GM20431 (cell line): ENCODE data around the gene ERRFI1.

Experiments used
- in situ Hi-C: fragments of 300-500 bp; cut with MseI, MboI; formaldehyde crosslinking; loops from one replicate; pipeline ENCODE4 v1.15.0; 2020; ENCODE audit warnings: low sequenced_read_pairs; ENCODE audit not compliant: unreplicated experiment

Gene ERRFI1

DNA sequence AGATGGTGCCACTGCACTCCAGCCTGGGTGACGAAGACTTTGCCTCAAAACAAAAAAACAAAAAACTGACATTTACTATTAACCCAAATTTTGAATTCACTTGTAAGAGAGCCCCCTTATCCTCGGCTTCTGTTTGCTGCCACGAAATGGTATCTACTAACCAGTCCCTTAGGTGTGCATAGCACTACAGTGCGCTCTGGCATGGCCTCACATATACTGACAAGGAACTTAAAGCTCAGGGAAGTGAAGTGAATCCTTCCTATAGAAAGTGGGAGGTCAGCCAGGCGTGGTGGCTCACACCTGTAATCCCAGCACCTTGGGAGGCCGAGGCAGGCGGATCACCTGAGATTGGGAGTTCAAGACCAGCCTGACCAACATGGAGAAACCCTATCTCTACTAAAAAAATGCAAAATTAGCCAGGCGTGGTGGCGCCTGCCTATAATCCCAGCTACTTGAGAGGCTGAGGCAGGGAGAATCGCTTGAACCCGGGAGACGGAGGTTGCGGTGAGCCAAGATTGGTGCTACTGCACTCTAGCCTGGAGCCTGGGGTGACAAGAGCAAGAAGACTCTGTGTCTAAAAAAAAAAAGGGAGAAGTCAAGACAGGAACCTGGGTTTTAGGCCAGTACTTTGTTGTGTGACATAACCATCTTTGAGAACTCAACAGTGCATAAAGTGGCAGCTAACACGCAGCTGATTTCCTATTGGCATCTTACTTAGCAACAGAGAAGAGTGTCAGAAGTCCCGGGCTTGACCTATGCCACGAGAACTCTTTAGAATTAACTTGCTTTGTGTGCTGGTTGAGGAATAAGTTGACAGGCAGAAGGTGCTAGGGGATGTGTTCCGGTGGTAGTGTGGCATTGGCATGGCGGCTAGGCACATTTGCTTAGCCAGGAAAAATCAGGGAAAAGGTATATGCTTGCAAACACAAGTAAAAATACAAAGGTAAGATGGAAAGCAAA, 16.8 kb downstream of the ERRFI1 start:
- in situ Hi-C loops: no loop called here

DNA sequence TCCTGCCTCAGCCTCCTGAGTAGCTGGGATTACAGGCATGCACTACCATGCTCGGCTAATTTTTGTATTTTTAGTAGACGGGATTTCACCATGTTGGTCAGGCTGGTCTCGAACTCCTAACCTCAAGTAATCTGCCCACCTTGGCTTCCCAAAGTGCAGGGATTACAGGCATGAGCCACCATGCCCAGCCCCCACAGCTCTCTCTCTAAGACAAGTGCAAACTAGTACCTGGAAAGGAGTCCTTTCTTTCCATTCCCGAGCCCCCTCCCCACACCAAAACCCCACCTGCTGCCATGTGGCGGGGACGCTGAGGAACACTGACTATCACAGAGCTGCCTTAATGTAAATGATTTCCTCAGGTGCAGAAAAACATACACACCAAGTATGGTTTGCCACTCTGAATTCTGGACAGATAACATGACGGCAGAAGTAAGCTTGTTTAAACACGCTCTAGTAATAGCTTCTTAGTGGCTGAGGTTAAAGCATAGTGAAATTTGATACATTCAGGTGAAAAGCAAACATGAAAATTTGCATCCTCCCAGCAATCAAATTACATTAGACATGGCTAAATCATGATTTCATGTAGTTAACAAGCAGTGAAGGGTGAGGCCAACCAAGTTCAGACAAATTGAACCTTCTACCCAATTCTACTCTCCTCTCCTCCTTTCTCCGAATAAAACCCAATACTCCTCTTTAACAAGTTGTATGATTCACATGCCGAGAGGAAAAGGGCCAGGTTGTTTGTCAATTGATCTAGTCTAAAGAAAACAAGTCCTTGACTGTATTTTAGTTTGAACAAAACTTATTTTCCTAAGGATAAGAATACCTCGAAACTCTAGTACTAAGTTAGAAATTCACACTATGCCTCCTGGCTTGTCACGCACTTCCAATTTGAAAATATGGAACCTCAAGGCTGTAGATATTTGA, 19.8 kb downstream of the ERRFI1 start:
- in situ Hi-C loops: no loop called here

DNA sequence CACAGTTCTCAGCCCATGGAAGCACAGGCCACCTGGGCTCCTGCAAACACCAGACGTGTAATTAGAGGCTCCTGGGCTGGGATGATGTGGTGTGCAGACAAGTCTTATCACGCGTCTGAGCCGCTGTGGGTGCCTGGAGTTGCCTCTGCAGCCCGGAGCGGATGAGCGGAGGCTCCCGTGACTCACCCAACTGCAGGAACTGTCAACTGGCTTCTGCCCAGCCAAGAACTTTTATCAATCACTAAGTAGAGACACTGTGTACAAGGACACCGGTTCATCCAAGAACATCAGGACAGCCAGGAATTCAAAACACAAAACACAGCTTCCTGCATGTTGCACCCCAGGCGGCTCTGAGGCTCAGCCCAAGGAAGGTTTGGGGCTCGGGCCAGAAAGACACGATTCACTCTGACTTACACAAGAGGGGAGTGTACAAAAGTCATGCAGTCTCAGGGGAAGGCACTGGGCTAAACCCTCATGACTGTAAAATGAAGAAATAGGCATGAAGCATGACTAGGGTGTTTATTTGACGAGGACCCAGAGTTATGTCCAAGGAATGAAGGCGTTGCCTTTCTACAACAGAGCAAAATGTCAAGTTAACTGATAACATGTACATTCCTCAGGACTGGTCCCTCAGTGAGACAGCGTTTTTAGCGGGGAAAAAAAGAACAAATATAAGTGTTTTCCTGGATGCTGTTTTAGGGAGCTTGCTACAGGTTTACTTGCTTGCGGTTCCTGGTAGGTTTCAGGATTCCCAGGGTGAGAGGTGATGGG, 21.1 kb downstream of the ERRFI1 start:
- in situ Hi-C loops: no loop called here

DNA sequence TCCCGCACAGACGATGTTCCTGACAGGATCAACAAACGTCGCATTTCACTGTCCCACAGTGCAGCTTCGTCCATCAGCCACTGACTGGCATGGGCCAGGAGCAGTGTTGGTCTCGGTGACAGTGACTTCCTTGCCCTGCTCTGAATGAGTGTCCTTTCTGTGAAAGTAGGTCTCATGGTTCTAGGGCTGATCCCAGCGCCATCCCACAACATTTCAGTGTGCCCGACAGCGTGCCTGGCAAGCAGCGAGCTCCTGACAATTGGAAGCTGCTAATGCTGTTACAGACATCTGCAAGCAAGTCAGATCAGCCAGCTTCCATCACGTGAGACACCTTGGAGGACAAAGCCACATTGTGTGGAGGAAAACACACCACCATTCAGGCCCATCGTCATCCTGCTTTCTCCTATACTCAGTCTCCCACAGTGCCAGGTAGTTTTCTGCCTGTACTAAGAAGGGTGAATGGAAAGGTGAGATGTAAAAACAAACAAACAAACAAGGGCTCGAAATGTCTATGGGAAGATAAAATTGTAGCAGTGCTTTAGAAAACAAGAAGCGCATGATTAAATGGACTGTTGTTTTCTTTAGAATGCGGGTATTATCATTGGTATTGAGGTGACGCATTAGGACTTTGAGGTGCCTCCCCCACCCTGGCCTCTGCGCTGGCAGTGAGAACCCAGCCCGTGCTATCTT, 21.9 kb downstream of the ERRFI1 start:
- in situ Hi-C loops: no loop called here

GRCh38 chr1:8003438-8004112, 22.5 kb downstream of the ERRFI1 start:
- in situ Hi-C loops: no loop called here

- in situ Hi-C loops: no loop called here
These were observed 23.2 kb downstream of the ERRFI1 start for GRCh38 chr1:8002921-8003320.

- in situ Hi-C loops: no loop called here
These were observed 23.7 kb downstream of the ERRFI1 start for GRCh38 chr1:8002329-8002910.

DNA sequence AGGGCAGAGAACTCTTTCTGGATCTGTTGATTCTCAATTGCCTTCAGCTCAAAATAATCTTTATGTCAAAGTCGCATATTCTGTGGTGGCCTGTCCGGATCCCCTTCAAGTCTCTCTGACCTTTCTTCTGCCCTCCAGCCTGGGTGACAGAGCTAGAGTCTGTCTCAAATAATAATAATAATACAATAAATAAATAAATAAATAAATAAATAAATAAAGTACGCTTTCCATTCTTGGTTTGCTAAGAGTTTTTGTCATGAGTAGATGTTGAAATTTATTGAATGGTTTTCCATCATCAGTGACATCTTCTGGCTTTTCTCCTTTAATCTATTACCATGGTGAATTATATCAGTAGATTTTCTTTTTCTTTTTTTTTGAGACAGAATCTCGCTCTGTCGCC, 30.7 kb downstream of the ERRFI1 start:
- in situ Hi-C loops: loop anchor here (25.0 kb wide), 1 partner anchor 867 kb away; no protein-coding TSS in a partner anchor

DNA sequence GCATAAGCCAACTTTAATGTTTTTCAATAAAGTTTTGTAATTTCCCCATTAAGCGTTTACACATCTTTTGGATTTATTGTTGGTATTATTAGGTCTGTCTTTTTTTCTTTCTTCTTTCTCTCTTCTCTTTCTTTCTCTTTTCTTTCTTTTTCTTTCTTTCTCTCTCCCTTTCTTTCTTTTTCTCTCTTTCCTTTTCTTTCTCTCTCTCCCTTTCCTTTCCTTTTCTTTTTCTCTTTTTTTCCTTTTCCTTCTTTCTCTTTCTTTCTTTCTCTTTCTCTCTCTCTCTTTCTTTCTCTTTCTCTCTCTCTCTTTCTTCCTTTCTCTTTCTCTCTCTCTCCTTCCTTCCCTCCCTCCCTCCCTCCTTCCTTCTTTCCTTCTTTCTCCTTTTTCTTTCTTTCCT, 31.3 kb downstream of the ERRFI1 start:
- in situ Hi-C loops: loop anchor here (25.0 kb wide), 1 partner anchor 867 kb away; no protein-coding TSS in a partner anchor

GRCh38 chr1:7993593-7994479, 32.3 kb downstream of the ERRFI1 start:
- in situ Hi-C loops: loop anchor here (25.0 kb wide), 1 partner anchor 868 kb away; no protein-coding TSS in a partner anchor

DNA sequence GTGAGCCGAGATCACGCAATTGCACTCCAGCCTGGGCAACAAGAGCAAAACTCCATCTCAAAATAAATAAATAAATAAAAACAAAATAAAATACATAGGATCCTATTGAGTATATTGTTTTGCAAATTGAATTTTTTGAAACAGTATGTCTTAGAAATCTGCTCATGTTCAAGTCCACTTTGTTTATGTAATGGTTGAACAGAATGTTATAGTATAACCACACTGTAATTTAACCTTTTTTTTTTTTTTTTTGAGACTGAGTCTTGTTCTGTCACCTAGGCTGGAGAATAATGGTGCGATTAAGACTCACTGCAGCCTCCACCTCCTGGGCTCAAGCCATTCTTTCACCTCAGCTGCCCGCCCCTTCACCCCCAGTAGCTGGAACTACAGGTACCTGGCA, 33.2 kb downstream of the ERRFI1 start:
- in situ Hi-C loops: loop anchor here (25.0 kb wide), 1 partner anchor 869 kb away; no protein-coding TSS in a partner anchor

DNA sequence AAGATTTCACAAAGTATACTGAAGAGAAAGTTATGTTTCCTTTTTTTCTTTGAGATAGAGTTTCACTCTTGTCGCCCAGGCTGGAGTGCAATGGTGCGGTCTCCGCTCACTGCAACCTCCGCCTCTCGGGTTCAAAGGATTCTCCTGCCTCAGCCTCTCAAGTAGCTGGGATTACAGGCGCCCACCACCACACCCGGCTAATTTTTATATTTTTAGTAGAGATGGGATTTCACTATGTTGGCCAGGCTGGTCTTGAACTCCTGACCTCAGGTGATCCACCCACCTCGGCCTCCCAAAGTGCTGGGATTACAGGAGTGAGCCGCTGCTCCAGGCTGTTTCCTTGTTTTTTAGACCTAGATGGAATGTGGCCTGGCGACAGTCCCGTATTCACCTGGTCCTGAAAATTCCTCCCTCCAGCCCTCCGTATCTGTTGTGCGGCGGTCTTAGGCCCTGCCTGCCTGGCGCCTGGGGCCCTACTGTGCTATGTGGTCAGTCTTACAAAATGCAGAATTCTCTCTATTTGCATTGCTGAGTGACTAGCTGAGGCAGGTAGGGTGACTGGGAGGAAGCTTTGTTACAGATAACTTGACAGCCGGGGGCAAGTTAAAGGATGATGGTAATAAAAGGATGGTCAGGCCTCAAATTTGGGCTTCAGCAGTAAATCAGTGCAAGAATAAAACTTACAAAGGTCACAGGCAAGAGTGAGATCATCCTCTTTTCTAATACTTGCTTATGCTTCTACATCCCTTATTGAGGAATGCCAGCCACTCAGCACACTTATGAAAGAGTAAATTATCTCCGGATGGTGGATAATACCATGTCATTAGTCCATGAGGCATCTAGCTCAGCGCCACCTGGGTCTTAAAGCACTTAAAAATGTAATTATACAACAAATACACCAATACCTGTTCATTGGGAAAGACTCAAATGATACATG, 34.3 kb downstream of the ERRFI1 start:
- in situ Hi-C loops: loop anchor here (25.0 kb wide), 1 partner anchor 871 kb away; no protein-coding TSS in a partner anchor

DNA sequence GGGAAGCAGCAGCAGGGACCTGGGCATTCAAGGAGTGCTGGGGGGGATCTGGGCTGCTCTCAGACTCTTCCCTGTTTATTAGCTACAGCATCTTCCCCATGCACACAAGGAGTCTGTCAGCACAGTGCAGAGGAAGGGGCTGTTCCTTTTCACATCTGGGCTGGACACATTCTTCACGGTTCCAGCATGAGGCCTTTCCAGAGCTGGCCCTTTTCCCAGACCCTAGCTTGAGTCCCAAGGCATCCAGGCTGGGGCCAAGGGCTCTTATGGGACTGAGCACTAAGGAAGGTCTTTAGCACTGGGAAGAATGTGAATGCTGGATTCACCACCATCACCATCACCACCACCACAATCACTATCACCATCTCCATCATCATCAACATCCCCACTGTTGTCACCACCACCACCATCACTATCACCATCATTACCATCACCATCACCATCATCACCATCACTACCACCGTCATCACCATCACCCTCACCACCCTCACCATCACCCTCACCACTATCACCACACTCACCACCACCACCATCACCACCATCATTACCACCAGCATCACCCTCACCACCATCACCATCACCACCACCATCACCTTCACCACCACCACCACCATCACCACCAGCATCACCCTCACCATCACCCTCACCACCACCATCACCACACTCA, 36.2 kb downstream of the ERRFI1 start:
- in situ Hi-C loops: loop anchor here (25.0 kb wide), 1 partner anchor 872 kb away; no protein-coding TSS in a partner anchor

- in situ Hi-C loops: loop anchor here (25.0 kb wide), 1 partner anchor 874 kb away; no protein-coding TSS in a partner anchor
These were observed 37.5 kb downstream of the ERRFI1 start for GRCh38 chr1:7988576-7988975.

DNA sequence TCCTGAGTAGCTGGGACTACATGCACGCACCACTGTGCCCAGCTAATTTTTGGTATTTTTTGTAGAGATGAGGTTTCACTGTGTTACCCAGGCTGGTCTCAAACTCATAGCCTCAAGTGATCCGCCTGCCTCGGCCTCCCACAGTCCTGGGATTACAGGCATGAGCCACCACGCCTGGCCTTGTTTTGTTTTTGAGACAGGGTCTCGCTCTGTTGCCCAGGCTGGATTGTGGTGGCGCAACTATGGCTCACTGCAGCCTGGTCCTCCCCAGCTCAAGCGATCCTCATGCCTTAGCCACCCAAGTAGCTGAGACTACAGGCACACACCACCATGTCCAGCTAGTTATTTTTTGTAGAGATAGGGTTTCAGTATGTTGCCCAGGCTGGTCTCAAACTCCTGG, 38.6 kb downstream of the ERRFI1 start:
- in situ Hi-C loops: loop anchor here (25.0 kb wide), 1 partner anchor 875 kb away; no protein-coding TSS in a partner anchor
